Esophagus muscularis mucosa (tissue), 4 donors: ENCODE results near the gene UBE2N. TPM values are rescaled to one million over a fixed set of nuclear protein-coding genes. Genes with fewer than 3 reads are reported as not detected.
"Not testable (repeated sequence)": the region's sequence is repeated elsewhere in the genome, so short reads cannot be mapped to it uniquely, and the experiment has no call there.

Source experiments
- DNase-seq: peaks from one replicate; pipeline ENCODE4 v3.0.0-alpha.2; 2017; ENCODE audit errors: extremely low spot score
- H3K27ac ChIP-seq, 4 donors: fragments of 200-600 bp; sonication (generic); replicated peaks in 1 of 4; 1 replicate in 3 of 4; 2 replicates in 1 of 4; pipeline ENCODE4 v1.5.1; 2016 to 2019; ENCODE audit warnings: mild to moderate bottlenecking in 1 of 4
- H3K27me3 ChIP-seq, 4 donors: fragments of 200-600 bp; sonication (generic); one replicate each; pipeline versions ENCODE4 v1.5.1 to v1.6.0; 2016 to 2019
- H3K36me3 ChIP-seq, 4 donors: fragments of 200-600 bp; sonication (generic); one replicate each; pipeline ENCODE4 v1.5.1; 2016 to 2019
- H3K4me1 ChIP-seq, 4 donors: fragments of 200-600 bp; sonication (generic); one replicate each; pipeline ENCODE4 v1.5.1; 2016 to 2019
- H3K4me3 ChIP-seq, 4 donors: fragments of 200-600 bp; sonication (generic); 1 replicate in 2 of 4; 2 replicates in 2 of 4; pipeline ENCODE4 v1.5.1; 2016 to 2019; ENCODE audit warnings: mild to moderate bottlenecking in 4 of 4, moderate library complexity in 1 of 4
- H3K9me3 ChIP-seq, 4 donors: fragments of 200-600 bp; sonication (generic); 1 replicate in 3 of 4; 2 replicates in 1 of 4; pipeline ENCODE4 v1.5.1; 2016 to 2019
- CTCF ChIP-seq, 3 experiments: fragments of 200-600 bp in 2 of 3; fragments of 450-650 bp in 1 of 3; sonication (generic) in 2 of 3; IDR thresholded peaks; one replicate each; pipeline ENCODE4 v1.5.1; 2017 to 2019; ENCODE audit warnings: antibody characterized with exemption in 3 of 3, mild to moderate bottlenecking in 2 of 3, moderate library complexity in 1 of 3
- EP300 ChIP-seq: sonication (generic); formaldehyde crosslinking; IDR thresholded peaks from one replicate; pipeline ENCODE4 v1.6.1; 2017; ENCODE audit warnings: antibody characterized with exemption
- POLR2A ChIP-seq: fragments of 450-650 bp; IDR thresholded peaks from one replicate; pipeline ENCODE4 v1.6.1; 2017; ENCODE audit warnings: antibody characterized with exemption, moderate library complexity, mild to moderate bottlenecking, low read depth
- POLR2AphosphoS5 ChIP-seq, 2 donors: sonication (generic); formaldehyde crosslinking; IDR thresholded peaks; one replicate each; pipeline ENCODE4 v1.6.1; 2017; ENCODE audit warnings: antibody characterized with exemption in 2 of 2
- WGBS: methylation state at CpG from one replicate; pipeline ENCODE4 v1.1.5; 2018; 5-methylcytosine and 5-hydroxymethylcytosine counted together
- intact Hi-C: fragments of 100-400 bp; cut with DNase I; formaldehyde crosslinking; loops from one replicate; pipeline ENCODE4 v1.15.1; 2023
- total RNA-seq, 4 donors: library from RNA; depleted of rRNA; stranded (reverse); fragments of >200 nt; gene quantifications; one replicate each; pipeline versions ENCODE4 v1.1.0 to v1.2.1, GENCODE V29; 2016

UBE2N gene
- total RNA-seq, 4 donors from 2014 or later = 37.8 to 106 (median 61.8) TPM

GRCh38 chr12:93397412-93397811 lies 44.3 kb downstream of the UBE2N start:
- peaks cover 0 to 52% (median 38%) of the 10 kb centered on the region in 4 donors for H3K36me3 ChIP-seq
- H3K9me3 ChIP-seq = no peaks in the 10 kb centered on the region
- DNase-seq = no peak
- 68% methylated on average over 12 of the region's 12 CpGs for WGBS
- H3K27me3 ChIP-seq = no peaks in the 10 kb centered on the region
- H3K4me1 ChIP-seq = peaks cover 3 to 45% (median 41%) of the 10 kb centered on the region in 4 donors
- no peak for TF ChIP-seq CTCF (IDR thresholded peaks at IDR 0.05)
- TF ChIP-seq POLR2A = no peak
- TF ChIP-seq EP300 = no peak
- no peak overlapping the region for H3K4me3 ChIP-seq
- H3K27ac ChIP-seq = peak overlapping the region in 3 of 4 donors; percentile 33 to 62 (median 35)
- intact Hi-C loops = loop anchor here (2.0 to 5.0 kb wide), 2 partner anchors 370 to 411 kb away; no protein-coding TSS in a partner anchor

GRCh38 chr12:93393425-93393824 lies 48.3 kb downstream of the UBE2N start:
- TF ChIP-seq EP300 (no peak), POLR2AphosphoS5 (IDR thresholded peaks at IDR 0.05) (no peak), CTCF (IDR thresholded peaks at IDR 0.05) (no peak), POLR2A (no peak)
- Histone ChIP-seq H3K4me3 (no peak overlapping the region), H3K4me1 (peaks cover 16 to 79% (median 75%) of the 10 kb centered on the region in 4 donors), H3K27me3 (no peaks in the 10 kb centered on the region), H3K27ac (no peak overlapping the region), H3K9me3 (no peaks in the 10 kb centered on the region), H3K36me3 (peaks cover 0 to 37% (median 29%) of the 10 kb centered on the region in 4 donors)
- WGBS = 55% methylated on average over 2 of the region's 2 CpGs
- DNase-seq = no peak
- intact Hi-C loops = no loop called here

- intact Hi-C loops = no loop called here
- DNase-seq = no peak
- H3K9me3 ChIP-seq = no peaks in the 10 kb centered on the region
- WGBS = 83% methylated on average over 5 of the region's 5 CpGs
- TF ChIP-seq POLR2AphosphoS5 (IDR thresholded peaks at IDR 0.05) (no peak), POLR2A (no peak), CTCF (IDR thresholded peaks at IDR 0.05) (no peak), EP300 (no peak)
- H3K27ac ChIP-seq = peak overlapping the region; percentile 42 to 56 (median 43)
- H3K36me3 ChIP-seq = peaks cover 0 to 14% (median 9%) of the 10 kb centered on the region in 4 donors
- peaks cover 20 to 85% (median 74%) of the 10 kb centered on the region in 4 donors for H3K4me1 ChIP-seq
- no peaks in the 10 kb centered on the region for H3K27me3 ChIP-seq
- H3K4me3 ChIP-seq = no peak overlapping the region
Measured at GRCh38 chr12:93390549-93391297, 51.0 kb downstream of the UBE2N start.

GRCh38 chr12:93390031-93390430 lies 51.7 kb downstream of the UBE2N start:
- H3K27me3 ChIP-seq = no peaks in the 10 kb centered on the region
- DNase-seq = no peak
- H3K27ac ChIP-seq = peak overlapping the region; percentile 42 to 56 (median 43)
- no peak overlapping the region for H3K4me3 ChIP-seq
- H3K36me3 ChIP-seq = peaks cover 0 to 7% (median 5%) of the 10 kb centered on the region in 4 donors
- TF ChIP-seq POLR2AphosphoS5 (IDR thresholded peaks at IDR 0.05) = peak in 1 of 2 donors; percentile 21
- TF ChIP-seq POLR2A = no peak
- peaks cover 26 to 88% (median 75%) of the 10 kb centered on the region in 4 donors for H3K4me1 ChIP-seq
- WGBS = 58% methylated on average over 5 of the region's 5 CpGs
- intact Hi-C loops = no loop called here
- H3K9me3 ChIP-seq = no peaks in the 10 kb centered on the region

- Histone ChIP-seq H3K9me3 (no peaks in the 10 kb centered on the region), H3K27ac (no peak overlapping the region), H3K4me3 (no peak overlapping the region), H3K27me3 (no peaks in the 10 kb centered on the region), H3K36me3 (peaks cover 0 to 4% (median 0%) of the 10 kb centered on the region in 4 donors), H3K4me1 (peaks cover 27 to 94% (median 87%) of the 10 kb centered on the region in 4 donors)
- TF ChIP-seq POLR2AphosphoS5 (IDR thresholded peaks at IDR 0.05) (no peak), POLR2A (no peak), EP300 (no peak), CTCF (IDR thresholded peaks at IDR 0.05) (no peak)
- intact Hi-C loops = loop anchor here (10.0 kb wide), 1 partner anchor 263 kb away; no protein-coding TSS in a partner anchor
- DNase-seq = no peak
- WGBS = 79% methylated on average over 2 of the region's 2 CpGs
Measured at GRCh38 chr12:93387780-93388179, 54.0 kb downstream of the UBE2N start.

- H3K36me3 ChIP-seq, H3K9me3 ChIP-seq, H3K27me3 ChIP-seq, DNase-seq: not testable (repeated sequence)
- Histone ChIP-seq H3K4me3 (peak overlapping the region; percentile 65 to 98 (median 80)), H3K4me1 (peaks cover 11 to 75% (median 73%) of the 10 kb centered on the region in 4 donors), H3K27ac (peak overlapping the region; percentile 93 to 99 (median 96))
- intact Hi-C loops = loop anchor here (10.0 kb wide), 1 partner anchor 257 kb away; no protein-coding TSS in a partner anchor
- 76% methylated on average over 5 of the region's 5 CpGs for WGBS
Measured at GRCh38 chr12:93381976-93382437, 59.7 kb downstream of the UBE2N start.
